GM18858 (cell line): ENCODE results near the gene RAB40C.

ENCODE experiments used
- ATAC-seq: cut with Tn5 transposase; IDR thresholded peaks from one replicate; pipeline ENCODE4 v1.9.1; 2021; ENCODE audit not compliant: unreplicated experiment

Gene RAB40C

DNA sequence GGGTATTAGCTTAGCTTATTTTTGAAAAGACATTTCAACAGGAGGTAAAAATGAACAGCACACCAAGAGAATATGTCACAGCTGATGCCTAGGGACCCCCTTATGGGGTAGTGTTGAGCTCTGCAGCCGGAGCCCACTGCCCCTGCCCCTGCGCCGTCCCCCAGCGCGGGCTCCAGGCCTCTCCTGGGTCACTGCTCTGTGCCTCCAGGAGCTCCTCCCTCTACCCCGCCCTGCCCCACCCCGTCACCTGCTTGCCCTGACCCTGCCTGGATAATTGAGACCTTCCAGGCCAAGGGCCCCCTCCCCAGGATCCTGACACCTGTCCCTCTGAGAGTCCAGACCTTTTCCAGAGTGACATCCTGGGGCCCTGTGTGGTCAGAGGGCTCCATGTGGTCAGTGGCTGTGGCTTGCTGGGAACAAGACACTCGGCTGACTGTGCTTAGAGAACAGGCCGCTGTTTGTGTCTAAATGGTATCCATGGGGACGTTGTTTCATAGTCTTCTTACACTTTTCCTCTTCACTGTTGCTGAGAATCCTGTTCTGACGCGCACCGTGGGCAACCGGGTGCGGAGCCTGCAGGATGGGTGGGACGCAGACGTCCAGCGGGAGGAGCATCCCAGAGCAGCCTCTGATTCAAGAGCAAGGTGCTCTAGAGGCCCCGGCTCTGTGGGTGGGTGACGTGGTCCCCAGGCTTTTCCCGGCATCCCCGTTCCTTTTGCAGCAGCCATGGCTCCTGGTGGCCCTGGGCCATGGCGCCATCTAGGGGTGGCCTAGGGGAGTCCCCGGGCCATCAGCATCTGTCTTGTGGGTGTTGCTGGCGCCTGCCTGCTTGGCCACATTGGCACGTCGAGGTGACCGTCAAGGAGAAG is 20.9 kb downstream of the RAB40C start:
- no peak for ATAC-seq

- ATAC-seq: no peak
Measured at GRCh38 chr16:615122-615521, 25.3 kb downstream of the RAB40C start.

GRCh38 chr16:616733-617586 is 27.1 kb downstream of the RAB40C start:
- no peak for ATAC-seq

- no peak for ATAC-seq
Measured at GRCh38 chr16:617855-618254, 28.0 kb downstream of the RAB40C start.

GRCh38 chr16:619476-620100 is 29.7 kb downstream of the RAB40C start:
- ATAC-seq: no peak

- ATAC-seq: no peak
Measured at GRCh38 chr16:620700-621525, 31.0 kb downstream of the RAB40C start.

DNA sequence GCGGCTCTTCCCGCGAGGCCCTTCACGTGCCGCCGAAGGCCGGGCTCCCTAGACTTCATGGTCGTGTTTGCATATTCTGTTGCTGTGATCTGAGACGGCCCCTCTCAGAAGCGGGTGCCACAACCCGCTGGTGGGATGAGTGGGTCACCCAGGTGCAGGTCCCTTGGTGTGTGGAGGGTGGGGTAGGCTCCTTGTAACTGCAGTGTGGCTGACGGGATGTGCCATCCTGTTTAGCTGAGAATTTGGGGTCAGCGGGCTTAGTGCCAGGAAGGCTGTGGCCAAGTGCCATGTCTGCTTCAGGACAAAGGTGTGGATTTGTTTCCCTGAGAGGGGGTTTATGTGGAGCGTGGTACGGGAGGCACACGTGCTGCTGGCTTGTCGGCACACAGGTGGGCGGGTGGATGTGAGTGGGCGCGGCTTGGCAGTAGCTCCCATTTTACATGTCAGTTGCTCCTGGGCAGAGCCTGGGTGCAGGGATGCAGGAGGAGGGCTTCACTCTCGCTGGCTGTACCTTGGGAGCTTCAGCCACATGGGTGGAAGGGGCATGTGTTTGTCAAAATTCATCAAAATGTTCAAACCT is 31.8 kb downstream of the RAB40C start:
- ATAC-seq: no peak

- no peak for ATAC-seq
Measured at GRCh38 chr16:622920-623280, 33.0 kb downstream of the RAB40C start.

GRCh38 chr16:624526-625070 is 34.7 kb downstream of the RAB40C start:
- no peak for ATAC-seq

DNA sequence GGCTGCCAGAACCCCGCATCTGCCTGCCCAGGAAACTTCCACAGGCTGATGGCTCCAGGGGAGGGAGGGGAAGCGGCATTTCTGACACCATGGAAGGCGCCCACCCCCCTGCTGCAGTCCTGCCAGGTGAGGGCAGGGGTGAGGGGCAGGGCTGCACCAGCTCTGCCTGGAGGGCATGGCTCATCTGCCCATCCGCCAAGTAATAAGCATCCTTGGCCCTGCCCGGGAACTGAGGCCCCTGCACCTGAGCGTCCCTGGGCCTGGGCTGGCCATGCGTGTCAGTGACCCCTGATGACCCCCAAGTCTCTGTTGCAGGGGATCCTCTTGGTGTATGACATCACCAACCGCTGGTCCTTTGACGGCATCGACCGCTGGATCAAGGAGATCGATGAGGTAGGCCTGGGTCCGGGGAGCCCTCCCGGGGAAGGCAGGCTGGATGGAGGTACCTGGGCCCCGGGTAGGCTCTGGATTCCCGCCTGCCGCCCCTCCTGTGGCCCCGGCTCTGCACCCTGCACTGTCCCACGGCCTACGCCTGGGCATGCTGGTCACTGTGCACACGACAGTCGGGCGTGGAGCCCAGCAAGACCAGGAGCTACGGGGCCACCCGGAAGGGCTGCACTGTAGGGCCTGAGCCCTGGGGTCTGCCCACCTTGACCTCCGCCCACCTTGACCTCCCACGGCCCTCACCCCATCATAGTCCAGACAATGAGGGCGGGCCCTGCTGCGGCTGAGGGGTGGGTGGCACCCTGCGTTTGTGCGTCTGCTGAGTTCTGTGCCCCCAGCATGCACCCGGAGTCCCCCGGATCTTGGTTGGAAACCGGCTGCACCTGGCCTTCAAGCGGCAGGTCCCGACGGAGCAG is 35.5 kb downstream of the RAB40C start:
- ATAC-seq: no peak

- no peak for ATAC-seq
Measured at GRCh38 chr16:625977-626765, 36.3 kb downstream of the RAB40C start.

DNA sequence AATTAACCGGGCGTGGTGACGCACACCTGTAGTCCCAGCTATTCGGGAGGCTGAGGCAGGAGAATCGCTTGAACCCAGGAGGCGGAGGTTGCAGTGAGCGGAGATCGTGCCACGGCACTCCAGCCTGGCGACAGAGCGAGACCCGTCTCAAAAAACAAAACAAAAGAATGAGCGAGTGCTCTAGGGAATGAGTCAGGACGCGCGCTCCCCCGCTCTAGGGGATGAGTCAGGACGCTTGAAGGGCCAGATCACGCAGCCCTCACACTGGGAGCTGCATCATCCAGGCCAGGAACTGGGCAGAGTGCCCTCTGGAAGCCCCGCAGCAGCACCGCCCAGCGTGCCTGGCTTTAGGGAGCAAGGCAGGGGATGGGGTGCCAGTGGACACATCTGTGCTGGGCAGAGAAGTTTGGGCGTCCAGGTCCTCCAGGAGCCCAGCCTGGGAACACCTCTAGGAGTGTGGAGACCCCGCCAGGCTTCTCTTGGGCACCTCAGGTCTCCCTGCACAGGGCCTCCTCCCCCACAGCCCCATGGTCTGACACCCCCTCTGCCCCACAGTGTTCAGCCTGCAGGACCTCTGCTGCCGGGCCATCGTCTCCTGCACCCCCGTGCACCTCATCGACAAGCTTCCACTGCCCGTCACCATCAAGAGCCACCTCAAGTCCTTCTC is 37.1 kb downstream of the RAB40C start:
- ATAC-seq: no peak

DNA sequence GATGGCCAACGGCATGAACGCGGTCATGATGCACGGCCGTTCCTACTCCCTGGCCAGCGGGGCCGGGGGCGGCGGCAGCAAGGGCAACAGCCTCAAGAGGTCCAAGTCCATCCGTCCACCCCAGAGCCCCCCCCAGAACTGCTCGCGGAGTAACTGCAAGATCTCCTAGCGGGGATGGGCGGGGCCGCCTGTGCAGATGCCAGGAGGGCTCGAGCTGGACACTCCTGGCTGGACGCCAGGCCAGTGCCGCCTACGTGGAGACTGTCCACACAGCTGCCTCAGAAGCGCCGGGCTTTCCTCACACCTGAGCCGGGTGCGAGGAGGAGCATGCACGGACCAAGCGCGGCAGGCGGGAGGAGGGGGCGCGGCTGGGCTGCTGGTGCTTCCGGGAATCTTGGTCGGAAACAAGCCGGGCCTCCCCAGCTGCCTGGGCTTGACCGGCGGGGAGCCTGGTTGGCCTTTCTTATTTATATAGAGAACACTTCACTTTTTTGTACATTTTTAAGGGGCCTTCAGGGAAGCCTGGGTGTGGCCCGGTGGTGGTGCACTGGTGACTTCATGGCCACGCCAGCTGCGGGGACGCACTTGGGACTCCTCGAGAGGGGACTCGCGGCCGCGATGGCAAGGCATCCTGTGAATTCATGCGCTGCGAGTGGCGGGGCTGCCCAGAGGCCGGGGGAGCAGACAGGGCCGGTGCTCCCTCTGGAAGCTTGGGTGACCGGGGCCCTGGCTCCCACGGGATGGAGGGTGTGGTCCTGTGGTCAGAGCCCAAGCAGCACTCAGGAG is 37.8 kb downstream of the RAB40C start:
- no peak for ATAC-seq

DNA sequence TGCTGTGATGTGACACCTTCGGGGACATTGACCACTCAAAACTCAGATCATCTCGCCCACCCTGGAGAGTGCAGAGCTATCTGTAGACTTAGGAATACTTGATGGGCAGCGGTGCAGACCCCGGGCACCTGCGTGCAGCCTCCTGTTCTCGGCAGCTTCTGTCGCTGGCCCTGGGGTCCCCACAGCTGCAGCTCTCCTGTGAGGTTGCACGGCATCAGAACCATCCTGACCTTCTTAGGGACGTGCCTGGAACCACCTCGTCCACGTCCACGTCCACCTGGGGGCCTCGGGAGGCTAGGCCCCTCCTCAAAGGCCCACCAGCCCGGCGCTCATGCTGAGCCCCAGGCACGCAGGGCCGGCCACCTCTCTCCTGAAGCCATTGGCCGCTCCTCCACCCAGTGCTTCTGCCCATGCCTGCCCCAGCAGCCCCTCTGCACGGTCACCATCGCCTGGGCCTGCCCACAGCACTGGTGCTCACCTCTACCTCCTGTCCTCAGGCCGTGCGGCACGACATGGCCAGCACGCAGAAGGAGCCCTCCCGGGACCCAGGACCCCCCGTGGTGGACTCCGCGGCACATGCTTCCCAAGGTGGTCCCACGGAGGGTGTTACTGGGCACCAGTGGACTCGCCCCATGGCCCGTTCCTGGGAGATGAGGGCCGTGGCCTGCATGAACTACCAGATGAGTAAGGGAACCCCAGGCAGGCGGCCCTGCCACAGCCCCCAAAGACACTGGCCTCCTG is 38.6 kb downstream of the RAB40C start:
- no peak for ATAC-seq

GRCh38 chr16:629185-629832 is 39.4 kb downstream of the RAB40C start:
- no peak for ATAC-seq

- no peak for ATAC-seq
Measured at GRCh38 chr16:629833-630248, 40.0 kb downstream of the RAB40C start.
